Stimulated activated naive CD8-positive, alpha-beta T cell treated with anti-CD3 and anti-CD28 coated beads, Interleukin-15, Interleukin-2, amounts not matched to agents 100 U/mL and 50 U/mL, for 24 hours (primary cell): ENCODE data around the gene TRIM25.

Source experiments
- ATAC-seq: fragments of 150-1000 bp; cut with Tn5 transposase; one replicate; pipeline ENCODE4 v1.10.0; 2021
- DNase-seq: peaks from one replicate; pipeline ENCODE4 v3.0.0; 2021

Gene TRIM25

DNA sequence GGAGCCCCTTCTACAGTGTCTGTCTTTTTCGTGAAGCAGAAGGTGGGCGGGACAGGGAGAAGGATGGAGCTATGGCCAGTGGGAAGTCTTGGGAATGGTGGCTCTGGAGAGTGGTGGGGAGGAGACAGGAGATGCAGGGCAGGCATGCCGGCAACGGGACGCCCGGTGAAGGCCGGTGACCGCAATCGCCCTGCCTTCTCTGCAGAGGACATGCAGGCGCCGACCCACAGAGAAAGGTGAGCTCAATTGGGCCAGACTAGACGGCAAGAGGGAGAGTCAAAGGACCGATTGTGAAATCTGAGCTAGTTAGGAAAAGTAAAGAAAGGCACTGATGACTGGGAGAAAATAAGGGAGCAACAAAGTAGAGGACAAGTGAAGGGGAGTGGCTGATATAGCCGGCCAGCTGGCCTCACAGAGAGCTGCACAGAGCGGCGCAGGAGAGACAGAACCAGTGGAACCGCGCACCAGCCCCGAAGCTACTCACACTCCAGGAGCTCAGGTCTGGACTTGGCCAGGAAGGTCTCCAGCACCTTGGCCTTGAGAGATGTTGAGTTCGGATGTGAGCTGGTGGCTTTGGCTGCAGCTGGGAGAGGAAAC lies 18.9 kb downstream of the TRIM25 start:
- ATAC-seq = no peak

DNA sequence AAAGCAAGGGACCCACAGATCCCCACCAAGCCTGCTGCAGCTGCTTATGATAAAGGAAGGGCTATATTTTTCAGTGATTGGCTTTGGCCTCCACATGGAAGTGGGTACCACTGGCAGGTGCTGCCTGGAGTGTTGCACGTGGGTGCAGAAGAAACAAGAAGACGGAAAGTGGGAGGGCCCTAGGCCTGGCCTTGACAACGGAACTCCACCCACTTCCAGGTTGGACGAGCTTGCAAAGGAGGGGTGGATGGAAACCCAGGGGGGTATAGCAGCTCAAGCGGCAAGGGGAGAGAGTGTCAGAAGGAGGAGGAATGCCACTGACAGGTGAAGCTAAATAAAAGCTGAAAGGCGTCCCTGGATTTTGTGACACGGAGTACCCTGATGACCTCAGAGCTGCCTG lies 20.3 kb downstream of the TRIM25 start:
- ATAC-seq = no peak
- DNase-seq = no peak

More for the DNA sequence above, 18.9 kb downstream of the TRIM25 start:
- no peak for DNase-seq

DNA sequence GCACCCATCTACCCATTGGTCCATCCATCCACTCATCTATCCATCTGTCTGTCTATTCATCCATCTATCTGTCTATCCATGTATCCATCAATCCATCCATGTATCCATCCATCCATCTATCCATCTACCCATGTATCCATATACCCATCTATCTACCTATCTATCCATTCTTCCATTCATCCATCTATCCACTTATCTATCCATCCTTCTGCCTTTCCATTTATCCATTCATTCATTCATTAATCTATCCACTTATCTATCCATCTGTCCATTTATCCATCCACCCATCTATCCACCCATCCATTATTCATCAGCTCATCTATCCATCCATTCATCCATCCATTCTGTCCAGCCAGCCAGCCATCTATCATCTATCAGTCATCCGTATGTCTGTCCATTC lies 21.5 kb downstream of the TRIM25 start:
- ATAC-seq = no peak
- no peak for DNase-seq

DNA sequence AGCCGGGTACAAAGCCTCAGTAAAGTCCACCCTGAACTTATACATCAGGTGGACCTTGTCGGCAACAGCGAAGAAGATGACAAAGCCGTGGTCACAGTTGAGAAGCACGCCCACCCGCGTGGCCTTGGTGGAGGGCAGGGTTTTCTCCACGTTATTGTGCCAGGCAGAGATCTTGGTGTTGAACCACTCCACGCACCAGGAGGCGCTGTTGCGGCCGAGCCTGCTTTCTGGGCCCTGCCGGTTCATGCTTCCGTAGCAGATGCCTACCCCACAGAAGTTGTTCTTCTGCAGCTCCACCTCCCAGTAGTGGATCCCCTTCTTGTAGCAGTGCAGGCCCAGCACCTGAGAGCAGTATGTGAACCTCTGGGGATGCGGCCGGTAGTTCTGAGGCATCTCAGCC lies 22.1 kb downstream of the TRIM25 start:
- DNase-seq (peak; percentile 69), ATAC-seq (peak; percentile 24)

DNA sequence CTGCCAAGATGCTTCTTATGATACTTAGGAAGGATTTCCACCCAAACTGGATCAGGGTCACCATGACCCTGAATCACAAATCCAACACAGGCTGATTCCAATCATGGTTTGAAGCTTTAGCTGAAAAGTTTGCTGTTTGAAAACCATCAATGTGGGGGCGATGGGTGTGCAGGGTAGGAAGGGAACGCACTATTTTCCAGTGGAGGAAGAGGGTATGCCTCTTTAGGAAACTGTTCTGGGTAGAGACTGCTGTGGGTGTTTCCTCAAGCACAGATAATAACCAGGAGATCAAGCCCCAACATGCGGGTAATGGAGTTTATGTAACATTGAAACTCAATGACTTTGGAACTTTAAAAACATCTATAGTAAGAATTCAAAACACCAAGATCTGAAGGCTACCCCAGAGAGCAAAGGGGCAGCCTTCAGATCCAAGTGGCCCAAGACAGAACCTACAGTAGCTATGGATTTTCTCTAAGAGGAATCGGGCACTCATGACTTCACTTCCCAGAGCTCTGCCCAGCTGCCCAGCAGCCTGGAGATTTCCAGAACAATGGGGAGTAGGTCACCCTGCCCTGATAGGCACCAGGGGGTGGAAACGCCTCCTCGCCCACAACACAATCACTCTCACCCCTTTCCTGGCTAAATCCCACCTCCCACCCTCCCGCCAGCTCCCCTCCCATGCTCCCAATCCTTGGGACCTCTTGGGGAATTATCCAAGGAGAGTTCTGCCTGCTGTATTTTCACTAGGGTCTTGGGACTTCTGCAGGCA lies 22.8 kb downstream of the TRIM25 start:
- DNase-seq (no peak), ATAC-seq (no peak)

DNA sequence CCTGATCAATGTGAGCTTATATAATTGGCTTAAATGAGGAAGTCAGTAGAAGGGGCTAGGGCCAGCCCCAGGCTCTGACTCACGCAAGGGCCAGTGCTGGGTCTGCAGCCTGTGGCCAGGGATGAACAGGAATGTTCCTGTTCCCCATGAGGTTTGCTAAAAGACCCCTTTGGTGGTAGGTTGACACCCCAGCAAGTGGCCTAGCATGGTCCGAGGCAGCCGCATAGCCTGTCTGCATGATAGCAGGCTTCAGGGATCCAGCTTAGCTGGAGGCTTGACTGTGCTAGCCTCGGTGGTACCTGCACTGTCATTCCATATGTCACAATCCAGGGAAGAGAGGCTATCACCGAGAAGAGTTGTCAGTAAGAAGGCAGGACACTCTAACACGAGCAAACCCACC lies 23.5 kb downstream of the TRIM25 start:
- ATAC-seq (no peak), DNase-seq (no peak)

DNA sequence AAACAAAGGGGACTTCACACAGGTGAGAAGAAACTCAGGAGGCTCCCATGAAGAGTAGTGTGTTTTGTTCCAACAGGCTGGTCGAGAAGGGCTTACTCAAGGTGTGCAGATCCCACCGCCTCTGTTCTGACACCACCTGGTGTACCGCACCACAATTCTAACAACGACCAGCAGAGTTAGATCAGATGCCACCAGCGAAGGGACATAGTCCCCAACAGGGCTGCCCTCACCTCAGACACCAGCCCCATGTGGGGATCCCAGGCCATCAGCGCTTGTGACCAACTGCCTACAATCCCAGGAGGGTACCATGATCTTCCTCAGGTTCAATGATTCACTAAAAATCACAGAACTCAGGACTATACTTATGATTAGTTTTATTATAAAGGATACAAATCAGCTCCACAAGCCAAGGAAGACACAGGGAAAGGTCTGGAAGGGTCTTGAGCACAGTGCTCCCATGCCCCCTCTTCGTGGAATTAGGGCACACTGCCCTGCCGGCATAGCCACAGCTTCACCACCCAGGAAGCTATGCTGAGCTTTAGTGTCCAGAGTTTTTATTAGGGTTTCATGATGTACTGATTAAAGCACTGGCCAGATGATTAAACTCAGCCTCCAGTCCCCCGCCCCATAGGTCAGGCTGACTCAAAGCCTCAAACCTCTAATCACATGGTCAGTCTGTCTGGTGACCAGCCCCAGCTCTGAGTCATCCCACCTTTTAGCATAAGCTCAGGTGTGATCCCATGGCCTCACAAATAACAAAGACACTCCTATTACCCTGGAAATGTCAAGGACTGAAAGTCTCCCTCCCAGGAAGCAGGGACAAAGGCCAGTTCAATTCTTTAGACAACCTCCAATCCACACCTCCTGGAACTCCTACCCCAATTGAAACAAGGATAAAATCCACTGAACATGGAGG lies 26.0 kb downstream of the TRIM25 start:
- DNase-seq (no peak), ATAC-seq (no peak)

DNA sequence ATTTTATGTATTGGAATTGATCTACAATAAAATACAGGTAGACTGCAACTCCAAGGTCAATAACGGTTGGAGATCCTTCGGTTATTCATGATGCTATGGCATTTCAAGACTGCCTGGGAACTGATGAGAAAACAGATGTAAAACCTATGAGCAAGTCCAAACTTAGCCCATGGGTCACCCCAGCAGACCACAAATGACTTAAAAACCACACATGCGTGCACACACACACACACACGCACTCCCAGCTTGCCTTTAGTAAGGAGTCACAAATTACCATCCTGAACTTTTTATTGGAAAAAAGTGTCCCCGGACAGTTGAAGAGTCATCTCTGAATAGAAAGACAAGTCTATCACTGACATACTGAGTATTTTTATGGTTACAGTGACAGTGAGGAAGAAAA lies 26.7 kb downstream of the TRIM25 start:
- DNase-seq (no peak), ATAC-seq (no peak)

DNA sequence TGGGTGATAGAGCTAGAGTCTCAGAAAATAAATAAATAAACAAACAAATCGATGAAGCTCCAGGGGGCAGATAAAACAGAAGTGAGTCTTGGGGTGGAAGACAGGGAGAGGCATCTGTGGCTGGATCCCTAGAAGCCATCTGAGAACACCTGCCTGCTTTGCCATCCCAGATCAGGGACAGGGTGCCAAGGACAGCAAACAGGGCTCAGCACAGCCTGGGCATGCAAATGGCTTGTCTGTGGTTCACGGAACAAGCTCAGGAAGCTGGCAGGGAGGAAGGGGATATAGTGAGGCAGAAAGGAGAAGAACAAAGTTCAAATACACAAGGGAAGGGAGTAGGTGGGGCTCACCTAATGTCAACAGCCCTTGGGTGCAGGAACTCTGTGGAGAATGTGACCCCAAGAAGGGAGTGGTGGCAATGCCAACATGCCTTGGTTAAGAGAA lies 27.5 kb downstream of the TRIM25 start:
- ATAC-seq (no peak), DNase-seq (no peak)

DNA sequence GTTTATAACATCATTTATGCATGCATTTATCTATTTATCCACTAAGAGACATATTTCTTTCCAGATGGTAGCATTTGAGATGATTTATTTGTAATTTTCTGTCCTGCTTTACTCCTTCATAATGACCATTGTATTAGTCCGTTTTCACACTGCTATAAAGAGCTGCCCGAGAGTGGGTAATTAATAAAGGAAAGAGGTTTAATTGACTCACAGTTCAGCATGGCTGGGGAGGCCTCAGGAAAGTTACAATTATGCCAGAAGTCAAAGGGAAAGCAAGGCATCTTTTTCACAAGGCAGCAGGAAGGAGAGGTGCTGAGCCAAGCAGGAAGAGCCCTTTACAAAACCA lies 28.6 kb downstream of the TRIM25 start:
- DNase-seq (no peak), ATAC-seq (no peak)

DNA sequence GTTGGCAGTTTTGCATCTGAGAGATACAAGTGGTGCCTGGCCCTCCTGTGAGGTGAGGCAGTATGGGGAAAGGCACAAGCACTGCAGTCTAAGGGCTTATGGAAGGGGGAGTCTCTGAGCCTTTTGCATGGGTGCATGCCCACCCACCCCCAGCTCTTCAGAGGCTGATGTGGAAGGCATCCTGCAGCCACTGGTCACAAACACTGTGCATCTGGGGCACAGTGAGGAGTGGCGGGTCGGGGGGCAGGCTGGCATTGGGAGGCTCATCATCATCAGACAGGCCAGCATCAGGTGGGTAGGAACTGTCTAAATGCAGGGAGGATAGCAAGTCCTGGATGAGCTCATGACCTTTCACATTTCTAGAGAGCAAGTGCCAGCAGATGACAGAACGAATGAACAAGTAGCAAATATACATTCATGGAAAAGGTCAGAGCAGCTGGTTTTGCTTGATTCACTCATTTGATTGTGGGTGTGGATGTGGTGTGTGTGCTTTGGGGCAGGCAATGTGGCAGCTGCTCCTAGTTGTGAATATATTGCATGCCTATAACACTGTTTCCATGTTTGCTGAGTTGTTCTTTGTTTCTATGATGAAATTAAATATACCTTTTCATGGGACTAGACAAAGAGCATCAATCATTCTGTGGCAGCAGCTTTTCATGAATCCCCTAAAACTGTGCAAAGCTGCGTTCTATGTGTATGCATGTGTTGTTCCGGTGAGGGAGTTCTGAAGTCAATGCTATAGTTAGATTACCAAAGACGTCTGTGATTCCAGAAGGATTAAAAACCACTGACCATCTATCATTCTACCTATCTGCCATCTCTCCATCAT lies 29.2 kb downstream of the TRIM25 start:
- no peak for DNase-seq
- ATAC-seq = peak; percentile 66

DNA sequence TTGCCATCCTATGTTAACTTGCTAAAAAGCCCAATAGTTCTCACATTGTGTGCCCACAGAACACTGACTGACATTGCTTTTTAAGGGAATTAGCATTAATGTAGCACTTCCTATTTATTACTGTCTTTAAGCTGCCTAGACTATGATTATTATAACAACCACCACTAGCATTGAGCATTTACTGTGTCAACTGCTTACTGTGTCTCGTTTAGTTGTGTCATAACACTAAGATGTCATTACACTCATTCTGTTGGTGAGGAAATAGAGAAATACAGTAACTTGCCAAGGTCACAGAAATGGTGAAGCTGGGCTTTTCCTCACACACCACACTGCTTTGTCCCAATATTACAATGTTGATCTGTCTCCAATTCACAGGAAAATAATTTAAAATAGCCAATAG lies 30.2 kb downstream of the TRIM25 start:
- DNase-seq (no peak), ATAC-seq (no peak)

DNA sequence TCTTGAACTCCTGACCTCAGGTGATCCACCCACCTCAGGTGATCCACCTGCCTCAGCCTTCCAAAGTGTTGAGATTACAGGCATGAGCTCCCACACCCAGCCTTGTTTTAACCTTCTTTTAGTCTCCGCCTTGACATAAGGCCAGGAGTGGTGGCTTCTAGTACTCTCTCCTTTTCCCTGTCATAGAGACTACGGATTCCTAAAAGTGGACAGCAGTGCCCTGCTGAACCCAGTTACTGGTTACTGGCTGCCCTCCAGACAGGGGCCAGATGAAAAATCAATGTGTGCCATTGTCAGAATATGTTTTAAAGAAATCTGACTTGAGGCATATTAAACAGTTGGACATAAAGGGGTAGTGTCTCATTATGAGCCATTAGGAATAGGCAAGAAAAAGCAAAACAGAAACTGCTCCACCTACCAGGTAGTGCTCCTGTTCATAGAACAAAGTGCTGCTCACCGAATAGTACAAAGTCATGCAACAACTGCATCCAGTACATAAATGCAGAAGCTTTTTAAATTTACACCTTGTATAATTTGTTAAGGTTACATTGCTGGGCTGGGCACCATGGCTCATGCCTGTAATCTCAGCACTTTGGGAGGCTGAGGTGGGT lies 32.1 kb downstream of the TRIM25 start:
- ATAC-seq = no peak
- DNase-seq = no peak

DNA sequence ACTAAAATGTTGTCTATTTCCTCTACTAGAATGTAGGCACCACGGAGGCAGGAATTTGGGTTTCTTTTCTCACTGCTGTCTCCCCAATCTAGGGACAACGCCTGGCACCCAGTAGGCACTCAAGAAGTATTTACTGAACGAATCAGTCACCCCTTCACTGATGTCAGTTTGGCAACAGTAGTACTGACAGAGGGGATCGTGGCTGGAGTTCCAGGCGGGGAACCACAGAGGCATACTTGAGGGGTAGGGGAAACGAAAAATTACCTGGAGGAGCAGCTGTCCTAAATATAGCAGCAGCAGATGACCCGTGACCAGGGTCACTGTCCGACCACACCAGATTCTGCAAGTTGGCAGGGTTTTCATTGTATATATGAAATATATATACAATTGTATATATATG lies 33.3 kb downstream of the TRIM25 start:
- ATAC-seq (no peak), DNase-seq (no peak)

DNA sequence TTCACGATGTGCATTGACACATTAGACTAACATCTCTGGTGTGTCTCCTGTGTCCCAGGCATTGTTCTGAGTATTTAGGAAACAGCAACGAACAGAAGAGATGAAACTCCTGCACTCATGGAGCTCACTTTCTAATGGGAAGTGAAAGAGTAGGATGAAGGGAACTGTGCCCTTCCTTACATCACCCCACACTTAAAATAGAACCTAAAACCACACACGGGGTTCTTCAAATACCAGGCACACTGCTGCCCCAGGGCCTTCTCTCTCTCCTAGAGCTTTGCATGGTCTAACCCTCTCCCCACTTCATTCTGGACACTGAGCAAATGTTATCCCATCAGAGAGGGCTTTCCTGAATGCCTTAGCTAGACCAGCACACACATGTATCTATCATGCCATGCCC lies 33.7 kb downstream of the TRIM25 start:
- no peak for DNase-seq
- no peak for ATAC-seq

DNA sequence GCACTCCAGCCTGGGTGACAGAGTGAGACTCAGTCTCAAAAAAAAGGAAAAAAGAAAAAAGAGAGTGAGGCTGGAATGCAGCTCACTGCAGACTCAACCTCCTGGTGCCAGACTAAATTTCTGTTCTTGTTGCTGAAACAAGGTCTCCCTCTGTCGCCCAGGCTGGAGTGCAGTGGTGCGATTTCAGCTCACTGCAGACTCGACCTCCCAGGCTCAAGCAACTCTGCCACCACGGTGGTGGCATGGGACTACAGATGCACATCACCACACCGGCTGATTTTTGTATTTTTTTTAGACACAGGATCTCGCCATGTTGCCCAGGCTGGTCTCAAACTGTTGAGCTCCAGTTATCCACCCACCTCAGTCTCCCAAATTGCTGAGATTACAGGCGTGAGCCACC lies 34.6 kb downstream of the TRIM25 start:
- DNase-seq (no peak), ATAC-seq (no peak)

DNA sequence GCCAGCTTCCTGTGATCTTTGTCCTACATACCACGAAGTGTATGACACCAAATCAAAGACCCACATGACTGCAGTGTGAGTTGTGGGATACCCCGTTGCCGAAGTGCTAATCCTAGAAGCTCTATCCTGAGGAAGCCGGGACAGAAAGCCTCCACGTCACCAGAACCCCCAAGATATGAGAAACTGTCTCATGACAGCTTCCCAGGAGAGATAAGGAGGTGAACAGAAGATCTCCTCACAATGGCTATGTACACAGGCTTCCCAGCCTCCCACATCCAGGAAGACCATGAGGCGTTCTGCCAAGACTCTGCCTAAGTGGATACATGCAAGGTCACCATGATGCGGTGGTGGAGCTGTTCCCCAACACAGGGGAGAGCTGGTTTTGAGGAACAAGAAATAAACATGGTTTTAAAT lies 37.1 kb downstream of the TRIM25 start:
- ATAC-seq = no peak

DNA sequence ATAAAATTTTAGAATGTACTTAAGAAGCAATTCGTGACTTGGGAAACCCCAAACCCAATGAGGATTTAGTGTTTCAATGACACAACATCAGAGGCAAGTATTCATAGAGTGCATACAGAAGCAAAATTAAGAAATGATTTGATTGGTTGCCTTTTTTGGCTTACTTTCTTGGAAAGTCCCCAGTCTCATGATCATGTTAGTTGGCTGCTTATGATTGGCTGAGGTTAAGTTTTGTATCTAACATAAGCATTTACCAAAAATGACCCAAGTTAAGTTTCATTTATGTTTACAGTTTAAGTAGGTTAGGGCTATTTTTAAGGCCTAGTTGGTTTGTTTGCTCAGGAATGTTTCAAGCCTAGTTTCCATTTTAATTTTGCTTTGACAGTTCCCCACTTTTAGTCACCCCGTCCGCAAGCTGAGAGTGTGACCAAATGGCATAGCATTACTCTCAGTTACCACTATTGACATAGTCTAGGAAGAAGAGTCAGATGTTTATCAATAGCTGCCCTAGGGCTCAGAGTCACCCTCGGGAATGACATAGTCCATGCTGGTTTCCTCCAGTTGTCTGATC lies 43.7 kb downstream of the TRIM25 start:
- DNase-seq (no peak), ATAC-seq (no peak)

More for the DNA sequence above, 37.1 kb downstream of the TRIM25 start:
- no peak for DNase-seq

DNA sequence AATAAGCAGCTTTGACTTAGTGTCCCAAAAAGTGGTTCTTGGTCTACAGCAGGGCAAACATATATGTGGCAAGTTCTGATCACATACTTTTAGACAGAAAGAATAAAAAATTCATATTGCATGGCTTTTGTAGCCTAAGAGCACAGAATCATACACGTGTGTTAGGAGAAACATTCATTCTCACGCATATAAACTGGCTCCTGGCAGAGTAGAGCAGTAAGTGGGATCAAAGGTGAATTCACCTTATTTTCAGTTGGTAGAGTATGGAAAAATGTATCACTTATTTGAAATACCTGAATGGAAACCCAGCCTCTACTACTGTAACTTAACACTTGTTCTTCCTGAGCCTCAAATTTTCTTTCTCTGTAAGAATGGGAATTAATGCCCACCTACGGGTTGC lies 45.1 kb downstream of the TRIM25 start:
- DNase-seq (no peak), ATAC-seq (no peak)

DNA sequence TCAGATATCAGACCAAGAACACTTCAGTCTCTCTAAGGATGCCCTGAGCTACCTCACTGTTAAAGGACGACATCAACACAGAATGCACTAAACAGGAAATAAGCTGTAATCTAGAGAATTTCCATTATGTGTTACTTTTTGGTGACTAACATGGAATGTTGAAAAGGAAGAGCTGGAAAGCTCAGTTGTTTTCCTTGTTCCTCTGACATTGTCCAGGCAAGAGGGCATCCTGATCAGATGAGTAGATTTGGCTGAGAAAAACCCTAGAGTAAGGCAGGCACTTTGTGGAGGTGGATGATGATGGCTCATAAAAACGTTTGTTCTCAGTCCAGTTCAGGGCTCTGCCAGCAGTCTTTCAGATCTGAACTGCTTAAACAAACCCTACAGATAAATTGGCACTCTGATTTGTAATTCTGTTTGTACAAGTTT lies 45.9 kb downstream of the TRIM25 start:
- DNase-seq = no peak
- ATAC-seq = no peak

DNA sequence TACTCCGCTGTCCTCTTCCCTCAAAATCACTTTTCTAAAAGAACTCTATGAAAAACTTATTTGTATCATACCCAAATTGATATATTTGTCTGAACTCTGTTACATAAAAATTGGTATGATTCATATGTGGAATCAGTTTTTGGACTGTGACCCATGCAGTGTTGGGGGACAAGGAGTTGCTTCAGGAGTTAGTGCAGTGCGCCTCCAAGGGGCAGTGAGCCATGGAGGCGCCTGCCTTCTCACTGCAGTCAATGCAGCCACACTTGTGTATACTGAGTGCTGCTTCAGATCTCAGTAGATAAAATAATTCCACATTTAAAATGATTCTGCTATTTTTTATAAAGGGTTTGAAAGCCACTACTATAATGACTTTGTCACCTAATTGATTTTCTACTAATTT lies 47.4 kb downstream of the TRIM25 start:
- ATAC-seq = no peak
- no peak for DNase-seq
